ENCODE measurements around the gene PRMT1.

DNA sequence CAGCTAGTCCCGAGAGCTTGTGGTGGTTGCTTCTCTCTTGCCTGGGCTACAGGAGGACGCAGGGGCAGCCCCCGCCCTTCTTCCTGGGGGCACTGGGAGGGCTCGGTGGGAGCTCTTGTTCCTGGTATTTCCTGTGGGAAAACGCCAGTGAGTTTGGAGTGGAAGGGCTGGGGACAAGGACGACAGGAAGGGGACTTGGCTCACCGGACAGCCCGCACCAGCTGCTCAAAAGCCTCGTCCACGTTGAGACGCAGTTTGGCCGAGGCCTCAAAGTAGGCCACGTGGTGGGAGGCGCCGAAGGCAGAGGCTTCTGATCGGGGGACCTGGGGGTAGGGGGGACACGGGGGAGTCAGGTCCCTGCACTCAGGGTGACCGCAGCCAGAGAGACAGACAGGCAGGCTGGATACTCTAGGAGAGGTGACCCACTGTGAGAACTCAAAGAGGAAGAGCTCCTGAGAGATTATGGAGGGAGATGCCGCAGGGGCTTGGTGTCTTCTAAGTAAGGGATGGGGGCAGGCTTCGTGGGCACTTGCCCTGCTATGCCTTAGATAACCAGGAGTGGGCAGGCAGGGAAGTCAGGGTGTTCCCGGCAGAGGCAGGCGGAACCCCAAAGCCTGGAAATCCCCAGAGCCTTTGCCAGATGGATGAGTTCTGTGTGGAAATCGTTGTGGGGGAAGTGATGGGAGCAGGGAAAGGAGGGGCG, 41.4 kb upstream of the PRMT1 start:
- TF ChIP-seq CTCF (IDR thresholded peaks at IDR 0.05; ENCODE audit: low read length) (no peak), EZH2 (IDR thresholded peaks at IDR 0.05; ENCODE audit: borderline replicate concordance, low read length) (no peak)

Measured in OCI-LY1 (cell line).